HL-60 (cell line): Measurements from ENCODE around the gene SOCS3.

Experiments
- POLR2AphosphoS5 ChIP-seq: IDR thresholded peaks from 2 replicates; pipeline ENCODE4 v1.6.1; 2012; ENCODE audit warnings: low read depth
- TF ChIP-seq, protein P1 (sequence below): IDR thresholded peaks from one replicate; pipeline ENCODE4 v1.5.1; 2011; ENCODE audit warnings: low read length, control low read depth, inconsistent platforms; ENCODE audit not compliant: insufficient read depth
- TF ChIP-seq, protein P2 (sequence below): IDR thresholded peaks from 2 replicates; pipeline ENCODE4 v1.6.1; 2012; ENCODE audit warnings: low read depth; ENCODE audit not compliant: insufficient replicate concordance

DNA sequence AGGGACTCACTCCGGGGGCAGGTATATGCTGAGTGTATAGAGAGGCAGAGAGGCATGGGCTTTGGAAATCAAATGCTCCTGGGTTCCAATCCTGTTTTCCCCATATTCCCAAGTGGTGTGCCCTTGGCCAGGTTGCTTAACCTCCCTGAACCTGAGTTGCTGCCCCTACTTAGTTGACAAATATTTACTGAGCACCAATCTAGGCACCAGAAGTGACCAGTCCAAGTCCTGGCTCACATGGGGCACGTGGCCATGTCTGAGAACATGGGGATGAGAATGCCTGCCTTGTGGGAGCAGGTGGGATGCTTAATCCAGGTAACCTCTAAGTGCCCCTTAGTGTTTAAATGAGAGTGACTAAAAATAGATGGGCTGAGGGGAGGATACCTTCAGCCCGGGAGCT lies 4.2 kb downstream of the SOCS3 start:
- TF ChIP-seq, protein P1, sequence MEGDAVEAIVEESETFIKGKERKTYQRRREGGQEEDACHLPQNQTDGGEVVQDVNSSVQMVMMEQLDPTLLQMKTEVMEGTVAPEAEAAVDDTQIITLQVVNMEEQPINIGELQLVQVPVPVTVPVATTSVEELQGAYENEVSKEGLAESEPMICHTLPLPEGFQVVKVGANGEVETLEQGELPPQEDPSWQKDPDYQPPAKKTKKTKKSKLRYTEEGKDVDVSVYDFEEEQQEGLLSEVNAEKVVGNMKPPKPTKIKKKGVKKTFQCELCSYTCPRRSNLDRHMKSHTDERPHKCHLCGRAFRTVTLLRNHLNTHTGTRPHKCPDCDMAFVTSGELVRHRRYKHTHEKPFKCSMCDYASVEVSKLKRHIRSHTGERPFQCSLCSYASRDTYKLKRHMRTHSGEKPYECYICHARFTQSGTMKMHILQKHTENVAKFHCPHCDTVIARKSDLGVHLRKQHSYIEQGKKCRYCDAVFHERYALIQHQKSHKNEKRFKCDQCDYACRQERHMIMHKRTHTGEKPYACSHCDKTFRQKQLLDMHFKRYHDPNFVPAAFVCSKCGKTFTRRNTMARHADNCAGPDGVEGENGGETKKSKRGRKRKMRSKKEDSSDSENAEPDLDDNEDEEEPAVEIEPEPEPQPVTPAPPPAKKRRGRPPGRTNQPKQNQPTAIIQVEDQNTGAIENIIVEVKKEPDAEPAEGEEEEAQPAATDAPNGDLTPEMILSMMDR, result no peak
- TF ChIP-seq, protein P2, sequence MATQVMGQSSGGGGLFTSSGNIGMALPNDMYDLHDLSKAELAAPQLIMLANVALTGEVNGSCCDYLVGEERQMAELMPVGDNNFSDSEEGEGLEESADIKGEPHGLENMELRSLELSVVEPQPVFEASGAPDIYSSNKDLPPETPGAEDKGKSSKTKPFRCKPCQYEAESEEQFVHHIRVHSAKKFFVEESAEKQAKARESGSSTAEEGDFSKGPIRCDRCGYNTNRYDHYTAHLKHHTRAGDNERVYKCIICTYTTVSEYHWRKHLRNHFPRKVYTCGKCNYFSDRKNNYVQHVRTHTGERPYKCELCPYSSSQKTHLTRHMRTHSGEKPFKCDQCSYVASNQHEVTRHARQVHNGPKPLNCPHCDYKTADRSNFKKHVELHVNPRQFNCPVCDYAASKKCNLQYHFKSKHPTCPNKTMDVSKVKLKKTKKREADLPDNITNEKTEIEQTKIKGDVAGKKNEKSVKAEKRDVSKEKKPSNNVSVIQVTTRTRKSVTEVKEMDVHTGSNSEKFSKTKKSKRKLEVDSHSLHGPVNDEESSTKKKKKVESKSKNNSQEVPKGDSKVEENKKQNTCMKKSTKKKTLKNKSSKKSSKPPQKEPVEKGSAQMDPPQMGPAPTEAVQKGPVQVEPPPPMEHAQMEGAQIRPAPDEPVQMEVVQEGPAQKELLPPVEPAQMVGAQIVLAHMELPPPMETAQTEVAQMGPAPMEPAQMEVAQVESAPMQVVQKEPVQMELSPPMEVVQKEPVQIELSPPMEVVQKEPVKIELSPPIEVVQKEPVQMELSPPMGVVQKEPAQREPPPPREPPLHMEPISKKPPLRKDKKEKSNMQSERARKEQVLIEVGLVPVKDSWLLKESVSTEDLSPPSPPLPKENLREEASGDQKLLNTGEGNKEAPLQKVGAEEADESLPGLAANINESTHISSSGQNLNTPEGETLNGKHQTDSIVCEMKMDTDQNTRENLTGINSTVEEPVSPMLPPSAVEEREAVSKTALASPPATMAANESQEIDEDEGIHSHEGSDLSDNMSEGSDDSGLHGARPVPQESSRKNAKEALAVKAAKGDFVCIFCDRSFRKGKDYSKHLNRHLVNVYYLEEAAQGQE, result no peak
- no peak for TF ChIP-seq POLR2AphosphoS5
